GM20000 (cell line): ENCODE data around the gene UBXN6.

Experiments
- DNase-seq: peaks from one replicate; pipeline ENCODE4 v3.0.0; 2012; ENCODE audit warnings: low spot score
- CTCF ChIP-seq: IDR thresholded peaks from 2 replicates; pipeline ENCODE4 v1.5.1; 2012; ENCODE audit warnings: mild to moderate bottlenecking, control low read depth; ENCODE audit errors: extremely low read depth, missing control alignments

Gene UBXN6

GRCh38 chr19:4464815-4465581 lies 7.4 kb upstream of the UBXN6 start:
- DNase-seq = no peak
- TF ChIP-seq CTCF = no peak

GRCh38 chr19:4456843-4457653 lies 546 bp downstream of the UBXN6 start:
- TF ChIP-seq CTCF = no peak
- DNase-seq = peak; percentile 87

DNA sequence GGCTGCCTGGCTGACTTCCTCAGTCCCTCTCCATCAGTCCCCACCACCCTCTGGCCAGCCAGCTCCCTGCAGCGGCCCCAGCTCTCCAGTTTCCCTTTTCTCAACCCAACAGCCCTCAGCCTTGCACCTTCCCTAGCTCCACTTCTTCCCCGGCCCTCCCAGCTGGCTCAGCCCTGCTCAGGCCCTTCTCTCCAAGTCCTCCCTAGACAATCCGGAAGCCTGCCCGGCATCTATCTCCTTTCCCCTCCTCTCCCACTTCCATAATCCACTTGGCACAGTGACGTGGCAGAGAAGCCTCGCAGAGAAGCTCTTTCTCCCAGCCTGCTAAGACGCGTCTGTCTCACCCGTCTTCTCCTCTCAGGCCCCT lies 1.1 kb downstream of the UBXN6 start:
- TF ChIP-seq CTCF = no peak

DNA sequence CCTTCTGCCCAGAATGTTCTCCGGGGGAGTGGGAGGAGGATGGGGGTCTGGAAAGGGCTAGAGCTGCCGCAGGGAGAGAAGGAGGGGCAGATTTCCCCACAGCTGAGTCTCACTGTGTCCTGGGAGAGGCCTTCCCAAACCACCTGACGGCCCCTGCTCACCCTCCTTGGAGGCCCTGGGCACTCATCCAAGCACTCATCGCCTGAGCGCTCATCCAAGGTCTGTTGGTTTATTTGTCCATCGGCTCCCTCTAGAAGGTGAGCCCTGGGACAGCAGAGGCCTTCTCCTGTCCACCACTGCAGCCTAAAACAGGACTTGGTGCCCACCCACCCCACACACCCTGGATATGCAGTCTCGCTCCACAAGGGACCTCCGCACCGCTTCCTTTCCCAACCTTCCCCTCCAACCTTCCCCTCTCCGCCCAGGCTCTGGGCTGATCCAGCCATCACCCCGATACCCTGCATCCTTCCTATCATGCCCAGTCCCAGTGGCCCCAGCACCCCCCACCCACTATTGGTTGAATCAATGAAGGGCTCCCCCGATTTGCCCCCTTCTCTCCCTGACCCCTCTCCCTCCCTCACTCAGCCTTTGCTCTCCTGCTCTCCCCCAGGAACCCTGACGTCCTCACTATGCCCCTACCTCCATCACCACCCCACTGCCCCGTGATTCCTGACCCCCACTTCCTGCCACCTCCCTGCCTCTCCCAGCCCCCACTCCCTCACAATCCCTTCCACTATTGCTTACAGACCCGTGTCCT lies 1.7 kb downstream of the UBXN6 start:
- DNase-seq = no peak
- no peak for TF ChIP-seq CTCF

More for the DNA sequence above, 1.1 kb downstream of the UBXN6 start:
- no peak for DNase-seq

DNA sequence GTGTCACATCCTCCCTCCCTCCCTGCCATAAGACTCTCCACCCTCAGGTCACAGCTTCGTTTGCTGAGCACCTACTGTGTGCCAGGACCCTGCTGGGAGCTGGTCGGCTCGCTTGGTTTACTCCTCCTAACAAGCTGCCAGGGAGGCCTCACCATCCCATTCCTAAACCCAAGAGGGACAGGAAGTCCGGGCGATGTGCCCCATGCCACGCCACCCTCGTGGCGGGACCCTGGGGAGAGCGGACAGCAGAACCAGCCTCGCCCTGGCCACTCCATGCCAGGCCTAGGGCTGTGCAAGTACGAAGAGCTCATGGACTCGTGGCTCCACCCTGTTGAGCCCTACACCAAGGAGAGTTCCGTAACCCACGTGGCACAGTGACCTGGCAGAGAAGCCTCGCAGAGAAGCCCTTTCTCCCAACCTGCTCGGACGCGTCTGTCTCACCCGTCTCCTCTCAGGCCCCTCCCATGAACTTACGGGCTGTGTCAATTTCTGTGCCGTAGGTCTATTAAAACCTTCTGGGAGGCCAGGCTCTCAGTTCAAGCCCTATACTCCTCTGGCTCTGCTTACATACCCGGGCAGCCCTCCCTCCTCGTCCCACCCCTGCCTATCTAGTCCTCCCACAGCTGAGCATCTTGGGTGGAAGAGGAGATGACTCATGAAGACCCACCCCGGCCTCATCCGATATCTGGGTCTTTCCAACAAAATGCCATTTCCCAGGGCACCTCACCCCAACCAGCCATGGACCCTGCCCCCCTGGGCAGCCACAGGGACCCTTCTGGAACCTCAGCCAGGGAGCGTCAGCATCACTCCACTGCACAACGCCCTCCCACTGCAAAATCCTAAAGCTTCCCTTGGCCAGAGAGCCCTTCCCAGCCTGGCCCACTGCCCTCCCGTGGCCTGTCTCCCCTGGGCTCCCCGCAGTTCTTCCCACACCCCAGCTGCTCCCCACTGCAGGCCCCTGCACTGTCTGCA lies 2.6 kb downstream of the UBXN6 start:
- TF ChIP-seq CTCF = no peak
- no peak for DNase-seq

GRCh38 chr19:4453232-4454179 lies 4.1 kb downstream of the UBXN6 start:
- TF ChIP-seq CTCF = no peak
- no peak for DNase-seq
